Thyroid gland (tissue), 4 donors: ENCODE data around the gene RASD1.

ENCODE experiments used
- POLR2A ChIP-seq, 2 donors: fragments of 450-650 bp; IDR thresholded peaks; one replicate each; pipeline ENCODE4 v1.6.1; 2017; ENCODE audit warnings: antibody characterized with exemption in 2 of 2, mild to moderate bottlenecking in 2 of 2, moderate library complexity in 1 of 2
- TF ChIP-seq, protein P1 (sequence below), 6 experiments: fragments of 200-600 bp in 3 of 6; fragments of 450-650 bp in 3 of 6; sonication (generic) in 3 of 6; IDR thresholded peaks; one replicate each; pipeline ENCODE4 v1.5.1; 2016 to 2019; ENCODE audit warnings: antibody characterized with exemption in 6 of 6, mild to moderate bottlenecking in 2 of 6, inconsistent platforms in 1 of 6, moderate library complexity in 1 of 6

DNA sequence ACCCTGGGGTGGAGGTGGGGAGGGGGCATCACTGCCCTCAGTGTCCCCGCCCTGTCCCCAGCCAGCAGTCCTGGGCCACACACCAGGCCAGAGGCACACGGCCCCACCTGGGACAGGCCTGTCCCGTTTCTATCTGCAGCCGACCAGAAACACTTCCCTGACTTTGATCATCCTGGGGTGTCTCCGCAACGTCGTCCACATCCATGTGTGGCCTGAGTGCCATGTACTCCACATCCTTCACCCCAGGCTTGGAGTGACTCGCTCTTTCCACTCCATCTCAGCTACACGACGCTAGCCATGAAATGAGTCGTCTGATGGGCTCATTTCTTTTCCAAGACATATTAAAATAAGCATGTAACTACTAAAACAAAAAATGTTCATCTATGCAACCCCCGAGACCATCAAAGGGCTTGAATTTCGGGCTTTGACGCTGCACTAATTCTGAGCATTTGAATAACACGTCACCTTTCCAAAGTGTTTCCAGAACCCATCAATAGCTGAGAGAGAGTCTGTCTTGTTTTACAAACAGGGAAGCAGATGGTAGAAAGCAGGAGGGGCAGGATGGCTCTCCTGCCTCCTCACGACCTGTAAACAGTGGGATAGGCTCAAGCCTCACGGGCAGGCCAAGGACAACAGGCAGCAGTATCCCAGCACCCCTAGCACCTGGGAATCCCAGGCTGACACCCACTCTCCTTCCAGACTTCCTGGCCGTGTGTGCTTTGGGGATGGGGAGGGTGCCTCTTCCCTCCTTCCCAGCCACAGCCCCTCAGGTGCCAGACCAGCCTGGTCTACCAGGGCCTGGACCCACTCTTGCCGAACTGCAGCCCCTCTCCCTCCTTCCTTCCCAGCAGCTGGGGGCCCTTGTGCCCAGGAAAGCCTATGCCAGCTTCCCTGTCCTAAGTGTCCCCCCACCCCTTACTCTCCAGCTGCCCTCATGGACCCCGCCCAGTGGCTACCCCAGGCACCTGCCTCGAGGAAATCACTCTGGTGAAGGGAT, 20.0 kb upstream of the RASD1 start:
- TF ChIP-seq, protein P1, sequence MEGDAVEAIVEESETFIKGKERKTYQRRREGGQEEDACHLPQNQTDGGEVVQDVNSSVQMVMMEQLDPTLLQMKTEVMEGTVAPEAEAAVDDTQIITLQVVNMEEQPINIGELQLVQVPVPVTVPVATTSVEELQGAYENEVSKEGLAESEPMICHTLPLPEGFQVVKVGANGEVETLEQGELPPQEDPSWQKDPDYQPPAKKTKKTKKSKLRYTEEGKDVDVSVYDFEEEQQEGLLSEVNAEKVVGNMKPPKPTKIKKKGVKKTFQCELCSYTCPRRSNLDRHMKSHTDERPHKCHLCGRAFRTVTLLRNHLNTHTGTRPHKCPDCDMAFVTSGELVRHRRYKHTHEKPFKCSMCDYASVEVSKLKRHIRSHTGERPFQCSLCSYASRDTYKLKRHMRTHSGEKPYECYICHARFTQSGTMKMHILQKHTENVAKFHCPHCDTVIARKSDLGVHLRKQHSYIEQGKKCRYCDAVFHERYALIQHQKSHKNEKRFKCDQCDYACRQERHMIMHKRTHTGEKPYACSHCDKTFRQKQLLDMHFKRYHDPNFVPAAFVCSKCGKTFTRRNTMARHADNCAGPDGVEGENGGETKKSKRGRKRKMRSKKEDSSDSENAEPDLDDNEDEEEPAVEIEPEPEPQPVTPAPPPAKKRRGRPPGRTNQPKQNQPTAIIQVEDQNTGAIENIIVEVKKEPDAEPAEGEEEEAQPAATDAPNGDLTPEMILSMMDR (IDR thresholded peaks at IDR 0.05), result no peak
- no peak for TF ChIP-seq POLR2A (IDR thresholded peaks at IDR 0.05)
